H9 (cell line): Measurements from ENCODE around the gene PNMA8C. TPM values are rescaled to one million over a fixed set of nuclear protein-coding genes. Genes with fewer than 3 reads are reported as not detected.

ENCODE experiments used
- DNase-seq: peaks from one replicate; pipeline ENCODE4 v3.0.0-alpha.2; 2017
- H2AFZ ChIP-seq: one replicate; pipeline ENCODE4 v1.6.1; 2013; ENCODE audit warnings: mild to moderate bottlenecking, low read length, control low read depth, moderate library complexity
- H2AK5ac ChIP-seq: 2 replicates; pipeline ENCODE4 v1.6.1; 2013; ENCODE audit warnings: low read length, control low read depth, mixed read lengths; ENCODE audit not compliant: insufficient read length
- H2BK120ac ChIP-seq: one replicate; pipeline ENCODE4 v1.6.1; 2013; ENCODE audit warnings: low read depth, mild to moderate bottlenecking, low read length, control low read depth, inconsistent platforms; ENCODE audit not compliant: poor library complexity, severe bottlenecking
- H2BK12ac ChIP-seq: 2 replicates; pipeline ENCODE4 v1.6.1; 2013; ENCODE audit warnings: low read length, control low read depth, mixed read lengths, low read depth; ENCODE audit not compliant: insufficient read length
- H2BK15ac ChIP-seq: 2 replicates; pipeline ENCODE4 v1.6.1; 2013; ENCODE audit warnings: low read depth, low read length, control low read depth
- H2BK20ac ChIP-seq: one replicate; pipeline ENCODE4 v1.6.1; 2013; ENCODE audit warnings: low read depth, mild to moderate bottlenecking, low read length, control low read depth, inconsistent platforms; ENCODE audit not compliant: poor library complexity, severe bottlenecking
- H2BK5ac ChIP-seq: 2 replicates; pipeline ENCODE4 v1.6.1; 2013; ENCODE audit warnings: low read length, control low read depth, mixed read lengths; ENCODE audit not compliant: insufficient read length
- H3K14ac ChIP-seq: 2 replicates; pipeline ENCODE4 v1.6.1; 2013; ENCODE audit warnings: low read length, control low read depth; ENCODE audit not compliant: insufficient read depth
- H3K18ac ChIP-seq: 2 replicates; pipeline ENCODE4 v1.6.1; 2013; ENCODE audit warnings: low read depth, mild to moderate bottlenecking, mixed read lengths, low read length, control low read depth; ENCODE audit not compliant: insufficient read length
- H3K23ac ChIP-seq: 2 replicates; pipeline ENCODE4 v1.6.1; 2013; ENCODE audit warnings: low read length, control low read depth, mixed read lengths, low read depth; ENCODE audit not compliant: insufficient read length
- H3K23me2 ChIP-seq: 2 replicates; pipeline ENCODE4 v1.6.1; 2013; ENCODE audit warnings: low read depth, mild to moderate bottlenecking, mixed read lengths, low read length, control low read depth; ENCODE audit not compliant: insufficient read length, poor library complexity, severe bottlenecking
- H3K27ac ChIP-seq: 2 replicates; pipeline ENCODE4 v1.5.1; 2013; ENCODE audit warnings: low read length, control low read depth, mixed read lengths, low read depth; ENCODE audit not compliant: insufficient read length
- H3K27me3 ChIP-seq: 2 replicates; pipeline ENCODE4 v1.6.1; 2013; ENCODE audit warnings: low read length, control low read depth, inconsistent platforms; ENCODE audit not compliant: insufficient read depth
- H3K4ac ChIP-seq: 2 replicates; pipeline ENCODE4 v1.6.1; 2013; ENCODE audit warnings: low read depth, mild to moderate bottlenecking, control low read depth, inconsistent platforms, low read length, moderate library complexity
- H3K4me1 ChIP-seq: 2 replicates; pipeline ENCODE4 v1.6.1; 2013; ENCODE audit warnings: low read length, control low read depth, inconsistent platforms; ENCODE audit not compliant: insufficient read depth
- H3K4me2 ChIP-seq: 2 replicates; pipeline ENCODE4 v1.6.1; 2013; ENCODE audit warnings: low read length, control low read depth, mixed read lengths; ENCODE audit not compliant: insufficient read length, insufficient read depth
- H3K56ac ChIP-seq: 2 replicates; pipeline ENCODE4 v1.6.1; 2013; ENCODE audit warnings: low read depth, mild to moderate bottlenecking, mixed read lengths, low read length, control low read depth; ENCODE audit not compliant: insufficient read length
- H3K79me1 ChIP-seq: 2 replicates; pipeline ENCODE4 v1.6.1; 2013; ENCODE audit warnings: low read depth, mild to moderate bottlenecking, moderate library complexity, low read length, control low read depth, inconsistent platforms; ENCODE audit not compliant: insufficient read depth, poor library complexity, severe bottlenecking
- H3K79me2 ChIP-seq: 2 replicates; pipeline ENCODE4 v1.6.1; 2013; ENCODE audit warnings: low read length, control low read depth, inconsistent platforms; ENCODE audit not compliant: insufficient read depth
- H3K9ac ChIP-seq: 2 replicates; pipeline ENCODE4 v1.6.1; 2013; ENCODE audit warnings: low read length, control low read depth, mixed read lengths; ENCODE audit not compliant: insufficient read length; ENCODE audit errors: extremely low read depth
- H3K9me3 ChIP-seq: one replicate; pipeline ENCODE4 v1.6.1; 2013; ENCODE audit warnings: low read depth, low read length, inconsistent platforms; ENCODE audit not compliant: control insufficient read depth
- H3T11ph ChIP-seq: one replicate; pipeline ENCODE4 v1.6.1; 2013; ENCODE audit warnings: mild to moderate bottlenecking, low read length, control low read depth, inconsistent platforms
- H4K20me1 ChIP-seq: one replicate; pipeline ENCODE4 v1.6.1; 2013; ENCODE audit not compliant: control insufficient read depth, insufficient read length, insufficient read depth
- H4K5ac ChIP-seq: 2 replicates; pipeline ENCODE4 v1.6.1; 2013; ENCODE audit warnings: low read depth, mild to moderate bottlenecking, mixed read lengths, low read length, control low read depth; ENCODE audit not compliant: insufficient read length
- H4K8ac ChIP-seq: replicated peaks from 2 replicates; pipeline ENCODE4 v1.6.1; 2013; ENCODE audit warnings: low read length, control low read depth, mixed read lengths, low read depth; ENCODE audit not compliant: insufficient read length
- H4K91ac ChIP-seq: 2 replicates; pipeline ENCODE4 v1.6.1; 2013; ENCODE audit warnings: low read depth, mild to moderate bottlenecking, moderate library complexity, mixed read lengths, low read length, control low read depth; ENCODE audit not compliant: insufficient read length
- H3K27ac Mint-ChIP-seq, 3 experiments: 2 replicates in 2 of 3; 3 replicates in 1 of 3; pipeline ENCODE4 v1.8.0; 2020 to 2021; ENCODE audit warnings: mixed read lengths in 3 of 3, mild to moderate bottlenecking in 1 of 3, moderate library complexity in 1 of 3
- H3K27me3 Mint-ChIP-seq: 2 replicates; pipeline ENCODE4 v1.8.0; 2021; ENCODE audit warnings: low read depth, mild to moderate bottlenecking, moderate library complexity, mixed read lengths
- H3K36me3 Mint-ChIP-seq, 3 experiments: 2 replicates in 2 of 3; 3 replicates in 1 of 3; pipeline ENCODE4 v1.8.0; 2020 to 2021; ENCODE audit warnings: low read depth in 3 of 3, mixed read lengths in 3 of 3; ENCODE audit not compliant: insufficient read depth in 1 of 3
- H3K4me1 Mint-ChIP-seq, 2 experiments: 2 replicates each; pipeline ENCODE4 v1.8.0; 2020; ENCODE audit warnings: mixed read lengths in 2 of 2
- H3K4me3 Mint-ChIP-seq, 2 experiments: 2 replicates in 1 of 2; 3 replicates in 1 of 2; pipeline ENCODE4 v1.8.0; 2020 to 2021; ENCODE audit warnings: mild to moderate bottlenecking in 2 of 2, mixed read lengths in 2 of 2, moderate library complexity in 1 of 2
- H3K9me3 Mint-ChIP-seq, 2 experiments: 2 replicates in 1 of 2; 3 replicates in 1 of 2; pipeline ENCODE4 v1.8.0; 2020; ENCODE audit warnings: mild to moderate bottlenecking in 2 of 2, mixed read lengths in 2 of 2, moderate library complexity in 1 of 2
- WGBS: extraction: QIAGEN DNeasy Blood & Tissue Kit; methylation state at CpG from one replicate; pipeline ENCODE4 v1.1.7; 2013; ENCODE audit warnings: missing lambda C conversion rate, low lambda C conversion rate, mixed read lengths; ENCODE audit not compliant: insufficient read length; ENCODE audit errors: extremely low coverage; 5-methylcytosine and 5-hydroxymethylcytosine counted together
- total RNA-seq: library from RNA; stranded (reverse); gene quantifications from 2 replicates; pipeline ENCODE4 v1.2.1, GENCODE V29; 2021
- TF ChIP-seq, protein P1 (sequence below): fragments of 200-600 bp; sonication (generic); conservative IDR thresholded peaks from 3 replicates; pipeline ENCODE4 v1.8.0; 2021; ENCODE audit warnings: antibody characterized with exemption, mild to moderate bottlenecking

PNMA8C gene
- total RNA-seq, 1 experiment from 2014 or later, result 1.8 TPM

DNA sequence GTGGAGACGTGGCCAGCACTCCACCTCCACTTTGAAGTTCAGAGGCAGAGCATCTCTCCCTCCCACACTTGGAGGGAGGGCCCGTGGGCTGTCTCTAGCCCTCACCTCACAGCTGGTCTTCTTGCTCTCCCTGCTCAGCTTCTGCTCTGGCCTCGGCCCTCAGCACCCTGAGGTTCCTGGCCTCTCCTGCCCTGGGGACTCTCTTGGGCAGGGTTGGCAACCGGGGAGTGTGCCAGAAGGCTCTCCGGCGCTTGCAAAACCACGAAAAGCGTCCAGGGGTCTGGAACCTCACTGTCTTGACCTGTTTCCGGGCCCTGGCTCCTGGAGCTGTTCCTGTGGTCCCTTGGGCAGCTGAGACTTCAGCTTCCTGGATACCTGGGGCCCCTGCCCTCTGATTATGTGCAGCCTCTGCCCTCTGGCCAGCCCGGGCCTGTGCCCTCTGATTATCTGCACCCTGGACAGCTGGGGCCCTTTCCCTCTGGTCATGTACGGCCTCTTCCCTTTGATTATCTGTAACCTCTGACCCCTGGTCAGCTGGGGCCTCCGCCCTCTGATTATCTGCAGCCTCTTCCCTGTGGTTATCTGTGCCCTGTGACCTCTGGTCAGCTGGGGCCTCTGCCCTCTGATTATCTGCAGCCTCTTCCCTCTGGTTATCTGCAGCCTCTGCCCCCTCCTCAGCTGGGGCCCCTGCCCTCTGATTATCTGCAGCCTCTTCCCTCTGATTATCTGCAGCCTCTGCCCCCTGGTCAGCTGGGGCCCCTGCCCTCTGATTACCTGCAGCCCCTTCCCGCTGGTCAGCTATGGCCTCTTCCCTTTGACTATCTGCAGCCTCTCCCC is 17.4 kb downstream of the PNMA8C start:
- Mint-ChIP-seq H3K27me3 (peaks cover 37% of the 10 kb centered on the region), H3K9me3 (no peaks in the 10 kb centered on the region; a peak in 2 of 5 replicates), H3K4me1 (peaks cover 47 to 61% of the 10 kb centered on the region in 2 experiments), H3K27ac (no peak overlapping the region; a peak in 1 of 7 replicates), H3K4me3 (peak overlapping the region; percentile 90 to 94), H3K36me3 (peaks cover 11 to 17% (median 12%) of the 10 kb centered on the region in 3 experiments)
- Histone ChIP-seq H4K91ac (no peak overlapping the region), H2AFZ (no peak overlapping the region), H3K4ac (no peak overlapping the region), H3K4me2 (peak overlapping the region; percentile 90), H3K27me3 (no peaks in the 10 kb centered on the region; the same call in 1 of the 2 replicates), H3K18ac (no peak overlapping the region), H3K9ac (no peak overlapping the region), H3T11ph (no peak overlapping the region), H3K79me1 (peaks cover 7% of the 10 kb centered on the region), H4K20me1 (peaks cover 2% of the 10 kb centered on the region), H2BK5ac (no peak overlapping the region), H2BK20ac (no peak overlapping the region), H3K9me3 (no peaks in the 10 kb centered on the region), H3K23me2 (peaks cover 30% of the 10 kb centered on the region), H2BK12ac (no peak overlapping the region), H2BK120ac (no peak overlapping the region), H3K27ac (no peak overlapping the region), H3K4me1 (peaks cover 3% of the 10 kb centered on the region; the same call in 1 of the 2 replicates), H4K5ac (no peak overlapping the region), H4K8ac (no peak overlapping the region), H3K14ac (no peak overlapping the region; the same call in 1 of the 2 replicates), H2BK15ac (no peak overlapping the region), H3K23ac (no peak overlapping the region), H2AK5ac (no peak overlapping the region), H3K56ac (no peak overlapping the region), H3K79me2 (peaks cover 6% of the 10 kb centered on the region; the same call in 1 of the 2 replicates)
- no peak for DNase-seq
- TF ChIP-seq, protein P1, sequence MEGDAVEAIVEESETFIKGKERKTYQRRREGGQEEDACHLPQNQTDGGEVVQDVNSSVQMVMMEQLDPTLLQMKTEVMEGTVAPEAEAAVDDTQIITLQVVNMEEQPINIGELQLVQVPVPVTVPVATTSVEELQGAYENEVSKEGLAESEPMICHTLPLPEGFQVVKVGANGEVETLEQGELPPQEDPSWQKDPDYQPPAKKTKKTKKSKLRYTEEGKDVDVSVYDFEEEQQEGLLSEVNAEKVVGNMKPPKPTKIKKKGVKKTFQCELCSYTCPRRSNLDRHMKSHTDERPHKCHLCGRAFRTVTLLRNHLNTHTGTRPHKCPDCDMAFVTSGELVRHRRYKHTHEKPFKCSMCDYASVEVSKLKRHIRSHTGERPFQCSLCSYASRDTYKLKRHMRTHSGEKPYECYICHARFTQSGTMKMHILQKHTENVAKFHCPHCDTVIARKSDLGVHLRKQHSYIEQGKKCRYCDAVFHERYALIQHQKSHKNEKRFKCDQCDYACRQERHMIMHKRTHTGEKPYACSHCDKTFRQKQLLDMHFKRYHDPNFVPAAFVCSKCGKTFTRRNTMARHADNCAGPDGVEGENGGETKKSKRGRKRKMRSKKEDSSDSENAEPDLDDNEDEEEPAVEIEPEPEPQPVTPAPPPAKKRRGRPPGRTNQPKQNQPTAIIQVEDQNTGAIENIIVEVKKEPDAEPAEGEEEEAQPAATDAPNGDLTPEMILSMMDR, result no peak
- no CpG with 5 or more reads among the region's 13 CpGs for WGBS
